A549 (cell line): Measurements from ENCODE around the gene FAF1. TPM values are rescaled to one million over a fixed set of nuclear protein-coding genes. Genes with fewer than 3 reads are reported as not detected.

Experiments
- ATAC-seq, 2 experiments: fragments of 200-7000 bp in 1 of 2; fragments of >200 bp in 1 of 2; cut with Nextera tagmentation in 1 of 2; cut with Tn5 transposase in 1 of 2; 3 replicates each; pipeline versions ENCODE4 v1.8.0 to v1.9.1; 2018 to 2020; ENCODE audit warnings: mild to moderate bottlenecking in 1 of 2, moderate library complexity in 1 of 2
- CTCF ChIA-PET: fragments of 300-600 bp; sonication (Branson Sonifier 250); formaldehyde crosslinking; extraction: SDS; loops from one replicate; lab custom pipeline; 2021; ENCODE audit warnings: antibody characterized with exemption, inconsistent platforms; lab: Yijun Ruan, JAX
- POLR2A ChIA-PET: fragments of 350-600 bp; formaldehyde crosslinking; extraction: SDS; loops from one replicate; lab custom pipeline; 2021; ENCODE audit warnings: antibody characterized with exemption, inconsistent platforms; lab: Yijun Ruan, JAX
- DNase-seq, 2 experiments: peaks; one replicate each; pipeline versions ENCODE4 v3.0.0 to v3.0.0-alpha.2; 2011 to 2016; ENCODE audit warnings: low read depth in 1 of 2, low spot score in 1 of 2
- FAIRE-seq: peaks from 2 replicates; lab custom pipeline; 2011; peaks lifted over from hg19 to GRCh38; lab: Jason Lieb, UNC
- H3K27ac ChIP-seq, 2 experiments: fragments of >200 bp; sonication (Bioruptor Twin); formaldehyde crosslinking; 3 replicates each; pipeline ENCODE4 v1.5.1; 2016 to 2017
- H3K4me1 ChIP-seq: fragments of >200 bp; sonication (Bioruptor Twin); formaldehyde crosslinking; 3 replicates; pipeline ENCODE4 v1.6.1; 2016
- H3K4me2 ChIP-seq: fragments of >200 bp; sonication (Bioruptor Twin); formaldehyde crosslinking; 3 replicates; pipeline ENCODE4 v1.6.1; 2016
- H3K4me3 ChIP-seq: fragments of >200 bp; sonication (Bioruptor Twin); formaldehyde crosslinking; 3 replicates; pipeline ENCODE4 v1.5.1; 2016
- H3K9me3 ChIP-seq: fragments of >200 bp; sonication (Bioruptor Twin); formaldehyde crosslinking; 3 replicates; pipeline ENCODE4 v1.6.1; 2016
- BHLHE40 ChIP-seq: IDR thresholded peaks from 2 replicates; pipeline ENCODE4 v1.6.1; 2012; ENCODE audit warnings: low read depth, low read length, inconsistent platforms
- CBX2 ChIP-seq: fragments of 200-600 bp; sonication (generic); IDR thresholded peaks from 2 replicates; pipeline ENCODE4 v1.6.1; 2016; ENCODE audit warnings: low read depth, mild to moderate bottlenecking, borderline replicate concordance
- CBX8 ChIP-seq: fragments of 200-600 bp; sonication (generic); IDR thresholded peaks from 2 replicates; pipeline ENCODE4 v1.6.1; 2016
- ESRRA ChIP-seq: fragments of 150-350 bp; IDR thresholded peaks from 2 replicates; pipeline ENCODE4 v1.6.1; 2014; ENCODE audit warnings: mild to moderate bottlenecking, low read length, borderline replicate concordance
- FOSL2 ChIP-seq, 2 experiments: fragments of 450-650 bp in 1 of 2; fragments of >200 bp in 1 of 2; sonication (Bioruptor Twin) in 1 of 2; formaldehyde crosslinking; IDR thresholded peaks; 2 replicates each; pipeline versions ENCODE4 v1.5.0 to v1.6.1; 2016 to 2020; ENCODE audit warnings: mild to moderate bottlenecking in 1 of 2, moderate library complexity in 1 of 2
- HDAC2 ChIP-seq: fragments of 200-600 bp; sonication (generic); IDR thresholded peaks from 2 replicates; pipeline ENCODE4 v1.6.1; 2016
- HOXA7 ChIP-seq: fragments of 250-450 bp; sonication (Bioruptor Pico); IDR thresholded peaks from 2 replicates; pipeline ENCODE4 v1.5.0; 2020; ENCODE audit warnings: mild to moderate bottlenecking, moderate library complexity
- HOXB5 ChIP-seq: fragments of 250-450 bp; sonication (Bioruptor Pico); IDR thresholded peaks from 2 replicates; pipeline ENCODE4 v1.5.0; 2020; ENCODE audit warnings: mild to moderate bottlenecking, moderate library complexity
- JUN ChIP-seq, 2 experiments: fragments of >200 bp; sonication (Bioruptor Twin); formaldehyde crosslinking; IDR thresholded peaks; 2 replicates in 1 of 2; 3 replicates in 1 of 2; pipeline ENCODE4 v1.6.1; 2016 to 2017
- KDM1A ChIP-seq: fragments of 200-600 bp; sonication (generic); IDR thresholded peaks from 2 replicates; pipeline ENCODE4 v1.6.1; 2016; ENCODE audit warnings: low read depth, mild to moderate bottlenecking
- MAFK ChIP-seq: fragments of 450-650 bp; IDR thresholded peaks from 2 replicates; pipeline ENCODE4 v1.6.1; 2014; ENCODE audit not compliant: partially characterized antibody
- NR3C1 ChIP-seq: fragments of >200 bp; sonication (Bioruptor Twin); formaldehyde crosslinking; IDR thresholded peaks from 3 replicates; pipeline ENCODE4 v1.6.1; 2017
- PHF8 ChIP-seq: fragments of 200-600 bp; sonication (generic); IDR thresholded peaks from 2 replicates; pipeline ENCODE4 v1.6.1; 2016; ENCODE audit warnings: low read depth, mild to moderate bottlenecking, antibody characterized with exemption, moderate library complexity, borderline replicate concordance
- POLR2A ChIP-seq: IDR thresholded peaks from 2 replicates; pipeline ENCODE4 v1.6.1; 2012; ENCODE audit warnings: mild to moderate bottlenecking, low read length
- RNF2 ChIP-seq: fragments of 200-600 bp; sonication (generic); IDR thresholded peaks from 2 replicates; pipeline ENCODE4 v1.6.1; 2016; ENCODE audit warnings: low read depth, mild to moderate bottlenecking, antibody characterized with exemption, moderate library complexity, borderline replicate concordance
- SMC3 ChIP-seq: fragments of >200 bp; sonication (Bioruptor Twin); formaldehyde crosslinking; IDR thresholded peaks from 3 replicates; pipeline ENCODE4 v1.6.1; 2018; ENCODE audit warnings: inconsistent platforms
- TFCP2L1 ChIP-seq: fragments of 250-450 bp; sonication (Bioruptor Pico); IDR thresholded peaks from 2 replicates; pipeline ENCODE4 v1.5.0; 2021; ENCODE audit warnings: mild to moderate bottlenecking
- ZC3H11A ChIP-seq: fragments of 450-650 bp; IDR thresholded peaks from 2 replicates; pipeline ENCODE4 v1.6.1; 2014; ENCODE audit warnings: antibody characterized with exemption, mild to moderate bottlenecking
- WGBS: methylation state at CpG from one replicate; pipeline ENCODE4 v1.1.6; 2017; ENCODE audit errors: missing lambda C conversion rate; 5-methylcytosine and 5-hydroxymethylcytosine counted together
- polyA plus RNA-seq, 4 experiments: library from polyadenylated mRNA; depleted of rRNA in 3 of 4; stranded (reverse); fragments of >200 nt; fragmentation: RNase III in 1 of 4; extraction: RNeasy Plus Mini Kit Qiagen cat#74134 plus additional on column Dnase treatment in 1 of 4; gene quantifications; 2 replicates in 3 of 4; 3 replicates in 1 of 4; pipeline ENCODE4 v1.2.3, GENCODE V29; 2011 to 2017
- TF ChIP-seq, protein P1 (sequence below): fragments of >200 bp; sonication (Bioruptor Twin); formaldehyde crosslinking; IDR thresholded peaks from 3 replicates; pipeline ENCODE4 v1.6.1; 2016
- TF ChIP-seq, protein P2 (sequence below): IDR thresholded peaks from 2 replicates; pipeline ENCODE4 v1.6.1; 2012
- TF ChIP-seq, protein P3 (sequence below): fragments of 250-450 bp; sonication (Bioruptor Pico); IDR thresholded peaks from 2 replicates; pipeline ENCODE4 v1.5.0; 2020; ENCODE audit warnings: low read depth, mild to moderate bottlenecking, moderate library complexity
- TF ChIP-seq, protein P4 (sequence below): IDR thresholded peaks from 2 replicates; pipeline ENCODE4 v1.6.1; 2012

The FAF1 gene
- polyA plus RNA-seq, 2 of the 4 experiments (the other 2 are of a cell fraction): 31.7 to 46.2 TPM

DNA sequence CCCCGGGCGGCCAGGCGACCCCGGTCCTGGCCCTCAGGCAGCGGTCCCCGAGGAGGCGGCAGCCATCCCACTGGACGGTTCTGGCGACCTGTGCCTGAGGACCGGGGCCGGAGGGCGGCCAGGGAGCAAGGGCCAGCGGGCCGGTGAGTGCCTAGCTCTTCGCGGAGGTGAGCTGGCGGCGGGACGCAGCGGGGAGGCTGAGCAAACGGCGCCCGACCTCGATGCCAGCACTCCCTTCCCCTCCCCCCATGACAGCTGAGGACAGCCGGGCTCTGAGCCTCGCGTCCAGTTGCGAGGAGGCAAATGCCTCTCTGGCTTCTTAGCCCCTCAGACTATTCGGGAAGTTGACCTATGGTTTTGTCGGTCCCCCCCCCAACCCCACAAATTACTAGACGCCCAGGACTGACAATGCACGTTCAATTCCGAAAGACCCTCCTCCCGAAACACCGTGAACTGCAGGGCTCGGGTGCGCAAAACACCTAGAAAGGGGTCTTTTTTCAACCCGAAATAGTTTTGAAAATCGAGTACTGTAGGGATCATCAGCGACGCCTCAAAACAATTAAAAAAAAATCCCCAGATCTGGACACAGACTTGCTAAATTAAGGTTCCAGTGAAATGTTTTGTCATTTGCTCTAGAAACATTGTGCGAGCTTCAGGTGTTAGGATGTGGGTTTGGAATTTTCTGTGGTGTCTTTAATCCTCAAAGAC lies 18.2 kb upstream of the FAF1 start:
- ATAC-seq (peak; percentile 70 to 76), DNase-seq (peak in 1 of 2 experiments; percentile 84), FAIRE-seq (no peak)
- WGBS: 0% methylated on average over 6 of the region's 42 CpGs
- TF ChIP-seq SMC3 (no peak), CBX8 (no peak), HDAC2 (no peak), ESRRA (no peak), PHF8 (no peak), HOXA7 (CRISPR knock-in tag) (no peak), TFCP2L1 (no peak), POLR2A (peak; percentile 39; the same call in 1 of the 2 replicates), JUN (IDR thresholded peaks at IDR 0.05) (peak in 1 of 2 experiments; percentile 35; a peak in 1 of 5 replicates), RNF2 (no peak), MAFK (no peak), HOXB5 (CRISPR knock-in tag) (no peak), BHLHE40 (no peak), FOSL2 (IDR thresholded peaks at IDR 0.05) (no peak), FOSL2 (CRISPR knock-in tag; IDR thresholded peaks at IDR 0.05) (no peak), NR3C1 (no peak)
- TF ChIP-seq, protein P1, sequence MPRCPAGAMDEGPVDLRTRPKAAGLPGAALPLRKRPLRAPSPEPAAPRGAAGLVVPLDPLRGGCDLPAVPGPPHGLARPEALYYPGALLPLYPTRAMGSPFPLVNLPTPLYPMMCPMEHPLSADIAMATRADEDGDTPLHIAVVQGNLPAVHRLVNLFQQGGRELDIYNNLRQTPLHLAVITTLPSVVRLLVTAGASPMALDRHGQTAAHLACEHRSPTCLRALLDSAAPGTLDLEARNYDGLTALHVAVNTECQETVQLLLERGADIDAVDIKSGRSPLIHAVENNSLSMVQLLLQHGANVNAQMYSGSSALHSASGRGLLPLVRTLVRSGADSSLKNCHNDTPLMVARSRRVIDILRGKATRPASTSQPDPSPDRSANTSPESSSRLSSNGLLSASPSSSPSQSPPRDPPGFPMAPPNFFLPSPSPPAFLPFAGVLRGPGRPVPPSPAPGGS: no peak
- TF ChIP-seq, protein P2, sequence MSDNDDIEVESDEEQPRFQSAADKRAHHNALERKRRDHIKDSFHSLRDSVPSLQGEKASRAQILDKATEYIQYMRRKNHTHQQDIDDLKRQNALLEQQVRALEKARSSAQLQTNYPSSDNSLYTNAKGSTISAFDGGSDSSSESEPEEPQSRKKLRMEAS: peak; percentile 55
- TF ChIP-seq, protein P3, sequence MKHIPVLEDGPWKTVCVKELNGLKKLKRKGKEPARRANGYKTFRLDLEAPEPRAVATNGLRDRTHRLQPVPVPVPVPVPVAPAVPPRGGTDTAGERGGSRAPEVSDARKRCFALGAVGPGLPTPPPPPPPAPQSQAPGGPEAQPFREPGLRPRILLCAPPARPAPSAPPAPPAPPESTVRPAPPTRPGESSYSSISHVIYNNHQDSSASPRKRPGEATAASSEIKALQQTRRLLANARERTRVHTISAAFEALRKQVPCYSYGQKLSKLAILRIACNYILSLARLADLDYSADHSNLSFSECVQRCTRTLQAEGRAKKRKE: no peak
- H3K4me2 ChIP-seq: peak overlapping the region; percentile 84
- H3K4me1 ChIP-seq: peaks cover 37% of the 10 kb centered on the region; the same call in 2 of the 3 replicates
- peak overlapping the region; percentile 71 for H3K4me3 ChIP-seq
- peak overlapping the region; percentile 99 to 100 for H3K27ac ChIP-seq
- POLR2A ChIA-PET: interaction anchor here (0.7 to 3.3 kb wide), 3 partner anchors 9 to 214 kb away, joined by 3 to 29 read pairs (median 4); partner anchors contain the start of gene CDKN2C
- H3K9me3 ChIP-seq: no peaks in the 10 kb centered on the region
- CTCF ChIA-PET: interaction anchor here (0.6 to 1.8 kb wide), 3 partner anchors 9 to 66 kb away, joined by 3 to 8 read pairs (median 3); no protein-coding TSS in a partner anchor

DNA sequence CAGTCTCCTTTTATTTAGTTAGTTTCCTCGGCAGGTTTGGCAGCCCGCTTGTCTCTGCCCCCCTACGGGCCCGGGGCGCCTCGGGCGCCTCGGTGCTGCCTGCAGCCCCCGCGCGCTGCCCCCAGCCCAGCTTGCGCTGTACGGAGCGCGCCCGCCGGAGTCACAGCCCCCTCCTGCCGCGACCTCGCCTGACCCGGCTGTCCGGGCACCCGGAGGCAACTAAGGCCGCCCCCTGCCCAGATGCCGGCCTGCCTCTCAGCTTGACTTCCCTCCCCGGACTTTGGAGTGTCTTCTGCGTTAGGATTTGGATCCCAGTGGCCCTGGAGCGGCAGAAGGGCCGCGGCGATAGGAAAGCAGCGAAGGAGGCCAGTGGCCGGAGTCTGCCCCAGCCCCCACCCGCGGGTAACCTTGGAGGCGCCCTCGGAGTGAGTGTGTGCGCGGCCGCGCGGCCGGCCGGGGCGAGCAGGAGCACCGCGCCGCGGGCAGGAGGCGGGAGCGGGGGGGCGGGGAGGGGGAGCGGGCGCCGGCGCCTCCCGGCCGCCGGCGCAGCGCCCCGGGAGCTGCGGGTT lies 17.6 kb upstream of the FAF1 start:
- H3K9me3 ChIP-seq: no peaks in the 10 kb centered on the region
- peak overlapping the region; percentile 71 for H3K4me3 ChIP-seq
- WGBS: 0% methylated on average over 13 of the region's 63 CpGs
- ChIA-PET POLR2A (interaction anchor here (0.5 to 3.3 kb wide), 5 partner anchors 9 to 215 kb away, joined by 3 to 29 read pairs (median 4); partner anchors contain the start of gene CDKN2C), CTCF (interaction anchor here (1.1 to 1.9 kb wide), 2 partner anchors 9 to 48 kb away, joined by 3 to 6 read pairs; no protein-coding TSS in a partner anchor)
- FAIRE-seq (no peak), ATAC-seq (peak; percentile 61 to 80), DNase-seq (peak in 1 of 2 experiments; percentile 66)
- H3K27ac ChIP-seq: peak overlapping the region; percentile 99 to 100
- peak overlapping the region; percentile 84 for H3K4me2 ChIP-seq
- peaks cover 34% of the 10 kb centered on the region; the same call in 2 of the 3 replicates for H3K4me1 ChIP-seq
- TF ChIP-seq CBX2 (no peak), ZC3H11A (no peak), JUN (IDR thresholded peaks at IDR 0.05) (peak in 1 of 2 experiments; percentile 55; a peak in 1 of 5 replicates), PHF8 (0 out of 2 replicates have a peak, but pooled peaks have one; percentile 9), KDM1A (no peak)
- TF ChIP-seq, protein P4, sequence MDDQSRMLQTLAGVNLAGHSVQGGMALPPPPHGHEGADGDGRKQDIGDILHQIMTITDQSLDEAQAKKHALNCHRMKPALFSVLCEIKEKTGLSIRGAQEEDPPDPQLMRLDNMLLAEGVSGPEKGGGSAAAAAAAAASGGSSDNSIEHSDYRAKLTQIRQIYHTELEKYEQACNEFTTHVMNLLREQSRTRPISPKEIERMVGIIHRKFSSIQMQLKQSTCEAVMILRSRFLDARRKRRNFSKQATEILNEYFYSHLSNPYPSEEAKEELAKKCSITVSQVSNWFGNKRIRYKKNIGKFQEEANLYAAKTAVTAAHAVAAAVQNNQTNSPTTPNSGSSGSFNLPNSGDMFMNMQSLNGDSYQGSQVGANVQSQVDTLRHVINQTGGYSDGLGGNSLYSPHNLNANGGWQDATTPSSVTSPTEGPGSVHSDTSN: 0 out of 2 replicates have a peak, but pooled peaks have one; percentile 17
